Testis (tissue), 3 donors: Measurements from ENCODE around the gene REPS1. TPM values are rescaled to one million over a fixed set of nuclear protein-coding genes. Genes with fewer than 3 reads are reported as not detected.

Experiments used
- DNase-seq: peaks from one replicate; pipeline ENCODE4 v3.0.0-alpha.2; 2019
- H3K27ac ChIP-seq, 2 donors: fragments of 200-600 bp; sonication (generic); one replicate each; pipeline ENCODE4 v1.5.1; 2019
- H3K27me3 ChIP-seq: fragments of 200-600 bp; sonication (generic); one replicate; pipeline ENCODE4 v1.5.1; 2019
- H3K36me3 ChIP-seq: fragments of 200-600 bp; sonication (generic); one replicate; pipeline ENCODE4 v1.5.1; 2017; ENCODE audit warnings: low read depth; ENCODE audit errors: missing control alignments
- H3K4me1 ChIP-seq: fragments of 200-600 bp; sonication (generic); one replicate; pipeline ENCODE4 v1.5.1; 2019
- H3K4me3 ChIP-seq, 2 donors: fragments of 200-600 bp; sonication (generic); one replicate each; pipeline ENCODE4 v1.5.1; 2017 to 2019
- H3K9me3 ChIP-seq: fragments of 200-600 bp; sonication (generic); one replicate; pipeline ENCODE4 v1.5.1; 2017
- POLR2A ChIP-seq: fragments of 450-650 bp; IDR thresholded peaks from one replicate; pipeline ENCODE4 v1.6.1; 2017; ENCODE audit warnings: antibody characterized with exemption, mild to moderate bottlenecking, moderate library complexity
- WGBS, 2 donors: methylation state at CpG; one replicate each; pipeline ENCODE4 v1.1.5; 2018; 5-methylcytosine and 5-hydroxymethylcytosine counted together
- intact Hi-C: fragments of 100-400 bp; cut with DNase I; formaldehyde crosslinking; loops from one replicate; pipeline ENCODE4 v1.15.1; 2023; ENCODE audit warnings: low total_unique reads
- polyA plus RNA-seq: library from polyadenylated mRNA; stranded (reverse); fragments of 350-450 nt; fragmentation: Illumina TruSeq; extraction: RNeasy Lipid Tissue Mini Kit (QIAGEN cat#74804); gene quantifications from one replicate; pipeline ENCODE4 v1.2.3, GENCODE V29; 2014; ENCODE audit warnings: low read depth, low replicate concordance; ENCODE audit not compliant: insufficient read depth
- total RNA-seq, 2 donors: library from RNA; depleted of rRNA; stranded (reverse); fragments of >200 nt; gene quantifications; one replicate each; pipeline ENCODE4 v1.2.3, GENCODE V29; 2016
- TF ChIP-seq, protein P1 (sequence below), 3 experiments: fragments of 450-650 bp in 2 of 3; fragments of 200-600 bp in 1 of 3; sonication (generic) in 1 of 3; IDR thresholded peaks; one replicate each; pipeline ENCODE4 v1.5.1; 2016 to 2019; ENCODE audit warnings: antibody characterized with exemption in 3 of 3, mild to moderate bottlenecking in 2 of 3, moderate library complexity in 1 of 3

The REPS1 gene
- total and polyA plus RNA-seq, 3 donors from 2014 or later, result 82.0 to 170 (median 160) TPM

DNA sequence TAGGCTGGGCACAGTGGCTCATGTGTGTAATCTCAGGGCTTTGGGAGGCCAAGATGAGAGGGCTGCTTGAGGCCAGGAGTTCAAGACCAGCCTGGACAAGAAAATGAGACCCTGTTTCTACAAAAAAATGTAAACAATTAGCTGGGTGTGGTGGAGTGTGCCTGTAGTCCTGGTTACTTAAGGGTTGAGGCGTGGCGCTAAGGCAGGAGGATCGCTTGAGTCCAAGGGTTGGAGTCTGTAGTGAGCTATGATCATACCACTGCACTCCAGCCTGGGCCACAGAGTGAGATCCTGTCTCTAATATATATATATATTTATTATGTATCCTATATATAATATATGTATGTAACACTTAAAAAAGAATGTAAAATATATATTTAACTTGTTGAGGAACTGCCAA lies 32.6 kb upstream of the REPS1 start:
- Histone ChIP-seq H3K9me3 (no peaks in the 10 kb centered on the region), H3K27me3 (no peaks in the 10 kb centered on the region), H3K27ac (no peak overlapping the region), H3K36me3 (no peaks in the 10 kb centered on the region), H3K4me3 (no peak overlapping the region), H3K4me1 (peaks cover 32% of the 10 kb centered on the region)
- intact Hi-C loops, result no loop called here
- 94% methylated on average over 3 of the region's 3 CpGs for WGBS, 2 donors
- DNase-seq, result no peak
- TF ChIP-seq, protein P1, sequence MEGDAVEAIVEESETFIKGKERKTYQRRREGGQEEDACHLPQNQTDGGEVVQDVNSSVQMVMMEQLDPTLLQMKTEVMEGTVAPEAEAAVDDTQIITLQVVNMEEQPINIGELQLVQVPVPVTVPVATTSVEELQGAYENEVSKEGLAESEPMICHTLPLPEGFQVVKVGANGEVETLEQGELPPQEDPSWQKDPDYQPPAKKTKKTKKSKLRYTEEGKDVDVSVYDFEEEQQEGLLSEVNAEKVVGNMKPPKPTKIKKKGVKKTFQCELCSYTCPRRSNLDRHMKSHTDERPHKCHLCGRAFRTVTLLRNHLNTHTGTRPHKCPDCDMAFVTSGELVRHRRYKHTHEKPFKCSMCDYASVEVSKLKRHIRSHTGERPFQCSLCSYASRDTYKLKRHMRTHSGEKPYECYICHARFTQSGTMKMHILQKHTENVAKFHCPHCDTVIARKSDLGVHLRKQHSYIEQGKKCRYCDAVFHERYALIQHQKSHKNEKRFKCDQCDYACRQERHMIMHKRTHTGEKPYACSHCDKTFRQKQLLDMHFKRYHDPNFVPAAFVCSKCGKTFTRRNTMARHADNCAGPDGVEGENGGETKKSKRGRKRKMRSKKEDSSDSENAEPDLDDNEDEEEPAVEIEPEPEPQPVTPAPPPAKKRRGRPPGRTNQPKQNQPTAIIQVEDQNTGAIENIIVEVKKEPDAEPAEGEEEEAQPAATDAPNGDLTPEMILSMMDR (IDR thresholded peaks at IDR 0.05), result no peak
- TF ChIP-seq POLR2A, result no peak

DNA sequence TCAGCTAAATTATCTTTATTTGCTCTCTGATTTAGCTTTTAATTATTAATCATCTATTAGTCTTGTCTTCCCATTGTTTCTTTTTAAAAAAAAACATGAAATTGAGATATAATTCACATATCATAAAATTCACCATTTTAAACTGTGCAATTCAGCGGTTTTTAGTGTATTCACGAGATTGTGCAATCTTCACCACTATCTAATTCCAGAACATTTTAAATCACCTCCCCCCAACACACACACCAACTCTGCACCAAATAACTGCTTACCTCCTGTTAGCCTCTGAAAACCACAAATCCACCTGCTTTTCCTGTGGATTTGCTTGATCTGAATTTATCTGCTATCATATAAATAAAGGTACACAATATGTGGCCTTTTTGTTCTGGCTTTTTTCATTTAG lies 31.7 kb upstream of the REPS1 start:
- intact Hi-C loops, result no loop called here
- DNase-seq, result no peak
- Histone ChIP-seq H3K27ac (peak overlapping the region in 1 of 2 donors; percentile 34), H3K4me3 (no peak overlapping the region), H3K27me3 (no peaks in the 10 kb centered on the region), H3K36me3 (no peaks in the 10 kb centered on the region), H3K9me3 (no peaks in the 10 kb centered on the region), H3K4me1 (peaks cover 42% of the 10 kb centered on the region)
- WGBS, 2 donors, result 80 to 85% methylated on average over 2 of the region's 2 CpGs
- no peak for TF ChIP-seq POLR2A
- TF ChIP-seq, protein P1 (IDR thresholded peaks at IDR 0.05), result no peak

DNA sequence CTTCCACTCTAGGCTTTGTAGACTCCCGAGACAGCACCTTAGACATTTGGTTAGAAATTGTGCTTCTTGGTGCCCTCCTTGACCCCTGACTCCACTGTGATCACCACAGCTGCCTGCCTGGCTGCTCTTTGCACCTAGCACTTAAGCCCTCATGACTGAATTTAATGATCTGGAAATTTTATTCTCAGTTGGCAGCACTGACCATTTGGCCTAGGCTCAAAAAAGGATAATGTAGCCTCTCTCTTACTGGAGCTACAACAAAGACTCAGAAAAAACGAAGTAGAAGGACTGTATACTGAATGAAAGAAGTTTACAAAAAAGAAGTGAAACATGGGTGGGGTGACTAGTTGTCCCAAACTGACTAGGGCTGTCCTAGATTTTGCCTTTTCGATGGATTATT lies 29.2 kb upstream of the REPS1 start:
- peak overlapping the region; percentile 23 to 73 for H3K27ac ChIP-seq
- TF ChIP-seq POLR2A, result no peak
- TF ChIP-seq, protein P1 (IDR thresholded peaks at IDR 0.05), result no peak
- H3K4me1 ChIP-seq, result peaks cover 52% of the 10 kb centered on the region
- WGBS, 2 donors, result 32 to 49% methylated on average over 3 of the region's 3 CpGs
- no peaks in the 10 kb centered on the region for H3K9me3 ChIP-seq
- no peaks in the 10 kb centered on the region for H3K36me3 ChIP-seq
- peak; percentile 35 for DNase-seq
- H3K27me3 ChIP-seq, result no peaks in the 10 kb centered on the region
- no peak overlapping the region for H3K4me3 ChIP-seq
- intact Hi-C loops, result no loop called here

DNA sequence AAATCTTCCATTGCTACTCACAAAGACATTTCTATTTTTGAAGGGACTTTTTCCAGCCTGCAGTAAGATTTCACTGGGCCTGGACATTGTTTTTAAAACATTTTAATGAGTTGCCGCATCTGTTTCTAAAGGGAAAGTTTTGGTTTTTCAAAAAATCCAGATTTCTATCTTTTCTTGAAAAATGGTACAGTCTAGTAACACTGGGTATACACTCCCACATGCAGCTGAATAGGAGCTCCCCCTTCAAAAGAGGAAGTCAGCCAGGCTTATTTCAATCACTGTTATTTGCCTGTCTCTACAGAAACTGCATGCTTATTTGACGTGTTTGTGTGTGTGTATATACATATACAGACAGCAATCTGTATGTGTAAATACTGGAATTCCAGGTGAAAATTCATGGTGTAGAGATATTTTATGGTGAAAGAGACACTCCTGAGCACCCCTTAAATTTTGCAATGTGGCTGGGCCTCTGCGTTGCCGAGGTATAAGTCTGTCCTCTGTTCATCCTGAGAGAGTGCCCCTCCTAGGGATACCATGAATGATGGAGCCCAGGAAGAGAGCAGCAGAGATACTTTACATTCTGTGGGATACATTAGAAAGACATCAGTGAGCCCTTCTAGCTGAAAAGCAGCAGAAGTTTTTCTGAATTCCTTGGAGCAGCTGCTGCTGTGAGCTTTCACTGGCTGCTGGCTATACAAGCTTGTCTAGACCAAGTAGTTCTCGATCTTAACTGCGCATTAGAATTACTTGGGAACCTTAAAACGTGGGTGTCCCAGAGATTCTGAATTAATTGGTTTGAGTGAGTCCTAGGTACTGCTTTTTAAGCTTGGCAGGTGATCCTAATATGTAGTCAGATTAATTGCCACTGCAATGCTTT lies 28.5 kb upstream of the REPS1 start:
- Histone ChIP-seq H3K27me3 (no peaks in the 10 kb centered on the region), H3K36me3 (no peaks in the 10 kb centered on the region)

More for the DNA sequence above, 28.5 kb upstream of the REPS1 start:
- Histone ChIP-seq H3K27ac (peak overlapping the region; percentile 23 to 73), H3K4me1 (peaks cover 53% of the 10 kb centered on the region), H3K4me3 (no peak overlapping the region), H3K9me3 (no peaks in the 10 kb centered on the region)
- DNase-seq, result no peak
- TF ChIP-seq, protein P1 (IDR thresholded peaks at IDR 0.05), result no peak
- TF ChIP-seq POLR2A, result no peak
- intact Hi-C loops, result no loop called here
- 39 to 61% methylated on average over 7 of the region's 7 CpGs for WGBS, 2 donors
